Measurements from ENCODE around the gene FAM135A.
"Not testable (repeated sequence)": the region's sequence is repeated elsewhere in the genome, so short reads cannot be mapped to it uniquely, and the experiment has no call there.

Gene FAM135A

GRCh38 chr6:70396796-70397729 lies 16.2 kb upstream of the FAM135A start:
- DNase-seq = no peak

DNA sequence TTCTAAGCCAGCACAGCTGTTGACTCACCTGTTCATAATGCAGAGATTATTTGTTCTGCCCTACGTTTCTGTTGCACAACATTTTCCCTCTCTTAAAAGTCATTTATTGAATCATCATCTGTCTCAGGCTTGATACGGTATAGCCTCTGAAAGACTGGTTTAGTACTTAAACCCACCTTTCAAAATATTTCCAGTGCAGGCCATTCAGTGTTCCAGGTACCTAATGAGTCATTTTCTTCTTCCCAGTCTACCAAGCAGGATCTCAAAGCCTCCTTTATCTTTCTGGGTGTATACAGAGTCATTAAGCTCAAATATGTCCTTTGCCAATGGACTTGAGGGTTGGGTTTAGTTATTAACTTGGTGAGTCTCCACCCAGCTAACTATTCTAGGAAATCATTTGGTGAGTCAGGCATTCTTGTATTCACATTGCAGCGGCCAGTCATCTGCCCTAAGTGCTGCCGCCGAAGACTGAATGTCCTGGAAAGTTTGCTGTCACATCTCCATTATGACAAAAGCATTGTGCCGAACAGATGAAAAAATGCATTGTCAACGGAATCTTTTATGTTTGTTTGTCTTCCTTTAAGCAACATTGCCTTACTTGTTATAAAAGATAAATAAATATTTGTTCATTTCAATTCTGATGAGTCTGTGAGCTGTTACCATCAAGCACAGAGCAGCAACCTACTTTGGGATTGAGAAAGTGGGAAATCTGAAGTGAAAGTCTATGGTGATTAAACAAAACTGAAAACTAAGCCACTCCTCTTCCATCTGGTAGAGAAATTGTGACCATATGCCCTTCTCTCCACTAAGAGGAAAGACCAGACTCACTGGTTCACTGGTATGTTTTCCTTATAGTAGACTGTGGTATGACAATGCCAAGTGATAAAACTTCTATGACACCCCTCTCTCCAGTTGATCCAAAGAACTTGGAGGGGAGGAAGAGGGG lies 14.3 kb upstream of the FAM135A start:
- DNase-seq = no peak

GRCh38 chr6:70404658-70405057 lies 8.7 kb upstream of the FAM135A start:
- DNase-seq = no peak

GRCh38 chr6:70409216-70409615 lies 4.1 kb upstream of the FAM135A start:
- no peak for DNase-seq

- no peak for DNase-seq
Measured at GRCh38 chr6:70411542-70412251, 1.6 kb upstream of the FAM135A start.

- no peak for DNase-seq
Measured at GRCh38 chr6:70412252-70413113, 825 bp upstream of the FAM135A start.

DNA sequence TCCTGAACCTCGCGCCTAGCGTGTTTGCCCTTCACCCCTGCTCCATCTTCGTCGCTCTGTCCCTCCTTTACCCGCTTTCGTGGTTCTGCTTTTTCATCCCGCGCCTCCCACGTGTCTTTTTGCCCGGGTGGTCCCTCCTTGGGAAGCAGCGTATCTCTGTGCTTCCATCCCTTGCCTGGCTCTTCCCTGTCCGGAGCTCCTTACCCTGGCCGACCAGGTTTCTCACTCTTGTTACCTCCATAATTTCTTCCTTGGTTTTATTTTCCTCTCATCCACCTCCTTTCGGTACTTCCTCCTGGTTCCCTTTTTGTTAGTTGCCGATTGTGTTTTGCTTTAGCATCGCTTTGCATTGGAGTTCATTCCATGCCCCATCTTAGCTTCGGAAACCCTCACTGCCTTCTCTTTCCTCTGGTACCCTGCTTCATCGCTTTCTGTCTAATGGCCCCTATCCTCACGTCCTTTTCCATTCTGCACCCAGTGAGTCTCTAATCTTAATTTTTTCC lies 735 bp downstream of the FAM135A start:
- no peak for DNase-seq

DNA sequence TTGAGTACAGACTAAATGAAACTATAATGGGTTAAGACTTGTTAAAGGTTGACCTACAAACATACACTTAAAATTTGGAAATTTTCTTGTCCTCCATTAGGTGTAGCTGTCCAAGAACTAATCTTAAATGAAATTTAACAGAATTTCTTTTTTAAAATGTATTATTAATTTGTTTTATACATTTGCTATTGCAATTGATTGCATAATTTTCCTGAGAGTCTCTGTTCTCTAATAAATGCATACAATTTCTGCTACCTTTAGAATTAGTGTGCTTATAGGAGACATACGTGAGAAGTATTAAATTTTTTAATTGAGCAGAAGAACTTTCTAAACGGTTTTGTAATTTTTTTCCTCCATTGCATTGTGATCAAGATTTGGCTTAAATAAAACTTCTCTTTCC lies 1.5 kb downstream of the FAM135A start:
- DNase-seq = no peak

- DNase-seq = no peak
Measured at GRCh38 chr6:70415247-70415646, 1.9 kb downstream of the FAM135A start.

DNA sequence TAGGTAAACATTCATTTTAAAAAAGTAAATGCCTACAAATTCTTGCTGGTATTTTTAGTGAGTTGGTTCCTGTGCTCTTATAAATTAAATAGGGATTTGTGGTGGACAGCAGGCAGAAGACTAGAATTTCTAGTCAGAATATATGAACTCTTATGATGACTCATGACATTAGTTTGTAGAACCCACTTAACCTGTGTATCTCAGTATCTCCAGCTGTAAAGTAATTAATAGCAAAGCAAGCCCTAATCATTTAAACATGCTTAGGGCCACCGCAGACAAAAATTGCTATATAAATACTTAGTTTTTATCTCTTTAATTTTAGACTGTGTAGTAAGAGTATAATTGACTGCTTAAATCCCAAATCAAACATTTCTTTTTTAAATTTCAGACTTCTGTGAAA lies 2.4 kb downstream of the FAM135A start:
- no peak for DNase-seq

DNA sequence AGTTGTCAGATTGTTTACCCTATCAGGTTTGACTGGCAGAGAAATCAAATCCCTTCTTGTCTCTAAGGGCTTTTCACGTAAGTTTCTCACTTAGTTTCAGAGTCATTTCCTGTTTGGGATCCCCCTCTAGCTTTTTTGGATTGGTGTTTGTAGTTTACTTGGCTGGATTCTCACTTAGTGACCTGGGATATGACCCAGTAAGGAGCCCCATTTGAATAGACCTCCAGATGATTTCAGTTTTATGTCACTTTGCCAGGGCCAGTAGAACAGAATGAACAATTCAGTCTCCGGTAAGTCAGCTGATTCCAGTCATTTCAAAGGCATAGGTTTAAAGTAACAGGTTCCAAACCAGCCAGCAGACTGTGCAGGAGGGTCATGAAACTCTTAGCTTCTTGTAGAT lies 8.2 kb downstream of the FAM135A start:
- no peak for DNase-seq

- no peak for DNase-seq
Measured at GRCh38 chr6:70423189-70424134, 10.2 kb downstream of the FAM135A start.

- no peak for DNase-seq
Measured at GRCh38 chr6:70424291-70424690, 11.0 kb downstream of the FAM135A start.

- no peak for DNase-seq
Measured at GRCh38 chr6:70436320-70436719, 23.0 kb downstream of the FAM135A start.

GRCh38 chr6:70445001-70445400 lies 31.7 kb downstream of the FAM135A start:
- no peak for DNase-seq

DNA sequence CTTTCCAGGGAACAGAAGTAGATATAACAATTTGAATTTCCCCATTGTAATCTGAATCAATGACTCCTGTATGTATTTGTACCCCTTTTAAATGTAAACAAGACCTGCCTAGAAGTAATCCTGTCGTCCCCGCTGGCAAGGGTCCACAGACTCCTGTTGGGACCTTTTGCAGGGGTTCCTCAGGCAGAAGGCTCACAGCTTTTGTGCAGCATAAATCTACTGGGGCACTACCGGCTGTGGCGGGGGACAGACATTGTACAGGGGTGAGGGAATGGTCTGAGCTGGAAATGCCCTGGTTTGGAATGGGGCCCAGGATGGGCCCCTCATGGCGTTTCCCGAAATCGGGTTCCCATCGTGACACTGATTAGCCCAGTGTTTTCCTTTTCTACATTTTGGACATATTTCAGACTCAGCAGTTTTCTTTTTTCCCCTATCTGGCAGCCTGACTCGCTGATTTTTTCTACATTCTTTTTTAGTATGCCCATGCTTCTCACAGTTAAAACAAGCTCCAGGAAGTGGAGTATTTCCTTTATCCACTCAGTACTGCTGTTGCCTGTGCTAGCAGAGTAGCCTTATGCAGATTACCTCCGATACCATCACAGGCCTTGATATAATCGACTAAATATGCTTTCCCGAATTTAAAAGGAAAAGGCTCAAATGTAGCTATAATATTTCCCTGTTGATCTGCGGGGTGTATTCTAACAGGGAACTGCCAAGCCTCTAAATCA lies 34.2 kb downstream of the FAM135A start:
- DNase-seq = not testable (repeated sequence)

DNA sequence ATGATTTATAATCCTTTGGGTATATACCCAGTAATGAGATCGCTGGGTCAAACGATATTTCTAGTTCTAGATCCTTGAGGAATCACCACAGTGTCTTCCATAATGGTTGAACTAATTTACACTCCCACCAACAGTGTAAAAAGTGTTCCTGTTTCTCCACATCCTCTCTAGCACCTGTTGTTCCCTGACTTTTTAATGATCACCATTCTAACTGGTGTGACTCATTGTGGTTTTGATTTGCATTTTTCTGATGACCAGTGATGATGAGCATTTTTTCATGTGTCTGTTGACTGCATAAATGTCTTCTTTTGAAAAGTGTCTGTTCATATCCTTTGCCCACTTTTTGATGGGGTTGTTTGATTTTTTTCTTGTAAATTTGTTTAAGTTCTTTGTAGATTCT lies 40.6 kb downstream of the FAM135A start:
- not testable (repeated sequence) for DNase-seq

GRCh38 chr6:70456735-70457134 lies 43.4 kb downstream of the FAM135A start:
- no peak for DNase-seq

DNA sequence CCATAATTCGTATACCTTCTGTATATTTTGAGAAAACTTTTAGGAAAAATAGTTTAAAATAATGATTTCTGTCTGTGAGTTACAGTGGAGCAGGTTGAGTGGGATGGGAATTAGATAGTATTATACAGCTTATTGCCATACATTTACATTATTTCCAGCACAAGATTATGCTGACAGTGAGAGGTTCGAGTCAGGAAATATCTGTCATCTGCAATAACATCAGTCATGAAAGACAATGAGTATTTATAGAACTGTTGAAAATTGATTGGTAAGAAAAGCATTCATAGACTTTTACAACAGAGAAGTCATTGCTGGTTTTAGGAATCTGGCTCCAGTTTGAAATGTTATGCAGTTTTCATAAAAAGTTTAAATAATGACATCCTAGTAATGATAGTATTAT lies 45.9 kb downstream of the FAM135A start:
- no peak for DNase-seq

- DNase-seq = not testable (repeated sequence)
Measured at GRCh38 chr6:70459699-70460098, 46.4 kb downstream of the FAM135A start.
